Ovary (tissue), 9 donors: ENCODE measurements around the gene CDK10. TPM values are rescaled to one million over a fixed set of nuclear protein-coding genes. Genes with fewer than 3 reads are reported as not detected.

Source experiments
- DNase-seq, 5 donors: peaks; one replicate each; pipeline ENCODE4 v3.0.0-alpha.2; 2019 to 2020
- H3K27ac ChIP-seq, 2 donors: fragments of 200-600 bp; one replicate each; pipeline versions ENCODE4 v1.5.1 to v1.8.0; 2019 to 2022
- H3K27me3 ChIP-seq: fragments of 200-600 bp; one replicate; pipeline ENCODE4 v1.8.0; 2022
- H3K36me3 ChIP-seq: fragments of 200-600 bp; sonication (generic); one replicate; pipeline ENCODE4 v1.5.1; 2019
- H3K4me1 ChIP-seq: one replicate; pipeline ENCODE4 v1.8.1; 2013; ENCODE audit warnings: mild to moderate bottlenecking, moderate library complexity; ENCODE audit not compliant: insufficient read depth
- H3K4me3 ChIP-seq: fragments of 200-600 bp; sonication (generic); one replicate; pipeline ENCODE4 v1.5.1; 2017
- H3K9me3 ChIP-seq, 2 donors: fragments of 200-600 bp in 1 of 2; sonication (generic) in 1 of 2; one replicate each; pipeline versions ENCODE4 v1.5.1 to v1.8.1; 2013 to 2019; ENCODE audit warnings: mild to moderate bottlenecking in 1 of 2, moderate library complexity in 1 of 2
- EP300 ChIP-seq: sonication (generic); formaldehyde crosslinking; IDR thresholded peaks from one replicate; pipeline ENCODE4 v1.6.1; 2017; ENCODE audit warnings: antibody characterized with exemption
- POLR2A ChIP-seq: fragments of 450-650 bp; IDR thresholded peaks from one replicate; pipeline ENCODE4 v1.6.1; 2017; ENCODE audit warnings: antibody characterized with exemption, mild to moderate bottlenecking, moderate library complexity
- WGBS, 3 donors: extraction: QIAGEN DNeasy Blood & Tissue Kit in 1 of 3; methylation state at CpG; one replicate each; pipeline versions ENCODE4 v1.1.5 to v1.1.7; 2013 to 2017; 5-methylcytosine and 5-hydroxymethylcytosine counted together
- intact Hi-C, 4 donors: fragments of 100-400 bp; cut with DNase I; formaldehyde crosslinking; loops; one replicate each; pipeline versions ENCODE4 v1.11.0 to v1.15.1; 2022 to 2023
- polyA plus RNA-seq, 2 donors: library from polyadenylated mRNA; stranded (reverse); fragments of 200-250 nt in 1 of 2; fragments of 350-450 nt in 1 of 2; fragmentation: Illumina TruSeq in 1 of 2; extraction: RNeasy Lipid Tissue Mini Kit (QIAGEN cat#74804) in 1 of 2; gene quantifications; one replicate each; pipeline ENCODE4 v1.2.3, GENCODE V29; 2013 to 2014
- total RNA-seq, 7 donors: library from RNA; depleted of rRNA in 2 of 7; stranded (reverse); fragments of >200 nt in 2 of 7; fragmentation: NEBNext Ultra II Directional in 3 of 7; extraction: Animal tissue kit (Norgen Biotek cat#: 25700) in 3 of 7; gene quantifications; one replicate each; pipeline versions ENCODE4 v1.1.0 to v1.2.4, GENCODE V29; 2016 to 2023
- TF ChIP-seq, protein P1 (sequence below), 3 donors: fragments of 450-650 bp in 2 of 3; fragments of 200-600 bp in 1 of 3; IDR thresholded peaks; one replicate each; pipeline versions ENCODE4 v1.5.1 to v1.8.0; 2016 to 2022; ENCODE audit warnings: antibody characterized with exemption in 3 of 3, mild to moderate bottlenecking in 1 of 3
- donor health status: DM: no; HTN: no; CAD: no; lungs with moderate emphysema.
- donor health status: DM: no; HTN: no; CAD: no.
- donor health status: Bipolar disorder and iron deficiency.
- donor health status: DM: yes; HTN: yes; CAD: no.
- donor health status: DM: no; HTN: no; CAD: no.
- donor health status: DM: yes; HTN: yes; CAD: no.

CDK10 gene
- total and polyA plus RNA-seq, 9 donors = 16.9 to 62.1 (median 51.9) TPM

DNA sequence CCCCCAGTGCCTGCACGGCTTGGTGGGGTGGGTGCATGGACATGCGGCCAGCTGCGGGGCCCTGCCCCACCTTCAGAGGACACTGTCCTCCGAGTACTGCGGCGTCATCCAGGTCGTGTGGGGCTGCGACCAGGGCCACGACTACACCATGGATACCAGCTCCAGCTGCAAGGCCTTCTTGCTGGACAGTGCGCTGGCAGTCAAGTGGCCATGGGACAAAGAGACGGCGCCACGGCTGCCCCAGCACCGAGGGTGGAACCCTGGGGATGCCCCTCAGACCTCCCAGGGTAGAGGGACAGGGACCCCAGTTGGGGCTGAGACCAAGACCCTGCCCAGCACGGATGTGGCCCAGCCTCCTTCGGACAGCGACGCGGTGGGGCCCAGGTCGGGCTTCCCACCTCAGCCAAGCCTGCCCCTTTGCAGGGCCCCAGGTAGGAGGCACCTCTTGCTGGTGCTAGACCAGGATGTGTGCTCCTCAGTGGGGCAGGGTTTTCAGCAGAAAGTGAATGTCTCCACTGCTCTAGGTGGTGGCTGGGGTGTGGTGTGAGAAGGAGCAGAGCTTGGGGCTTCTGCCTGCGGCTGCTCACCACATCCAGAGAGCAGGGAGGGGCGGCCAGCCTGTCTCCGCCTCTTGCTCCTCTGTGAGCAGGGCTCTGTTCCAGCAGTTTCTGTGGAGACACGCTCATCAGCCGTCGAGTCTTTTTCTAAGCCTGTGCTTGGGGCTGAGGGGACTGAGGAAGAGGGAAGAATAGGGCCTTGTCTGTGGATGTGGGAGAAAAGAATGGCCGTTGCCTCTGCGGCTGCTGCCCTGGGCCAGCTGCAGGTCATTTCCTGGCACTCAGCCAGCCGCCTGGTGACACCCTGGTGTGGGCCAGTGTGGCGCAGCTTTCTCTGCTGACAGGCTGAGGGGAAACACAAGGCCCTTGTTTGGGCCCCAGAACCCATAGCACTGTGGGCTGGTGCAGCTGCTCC, 37.1 kb downstream of the CDK10 start:
- H3K9me3 ChIP-seq = no peaks in the 10 kb centered on the region
- no peak overlapping the region for H3K27ac ChIP-seq
- 77 to 81% (median 79%) methylated on average over 29 to 30 of the region's 30 CpGs for WGBS, 3 donors
- peak in 2 of 5 donors; percentile 12 to 54 for DNase-seq
- TF ChIP-seq, protein P1, sequence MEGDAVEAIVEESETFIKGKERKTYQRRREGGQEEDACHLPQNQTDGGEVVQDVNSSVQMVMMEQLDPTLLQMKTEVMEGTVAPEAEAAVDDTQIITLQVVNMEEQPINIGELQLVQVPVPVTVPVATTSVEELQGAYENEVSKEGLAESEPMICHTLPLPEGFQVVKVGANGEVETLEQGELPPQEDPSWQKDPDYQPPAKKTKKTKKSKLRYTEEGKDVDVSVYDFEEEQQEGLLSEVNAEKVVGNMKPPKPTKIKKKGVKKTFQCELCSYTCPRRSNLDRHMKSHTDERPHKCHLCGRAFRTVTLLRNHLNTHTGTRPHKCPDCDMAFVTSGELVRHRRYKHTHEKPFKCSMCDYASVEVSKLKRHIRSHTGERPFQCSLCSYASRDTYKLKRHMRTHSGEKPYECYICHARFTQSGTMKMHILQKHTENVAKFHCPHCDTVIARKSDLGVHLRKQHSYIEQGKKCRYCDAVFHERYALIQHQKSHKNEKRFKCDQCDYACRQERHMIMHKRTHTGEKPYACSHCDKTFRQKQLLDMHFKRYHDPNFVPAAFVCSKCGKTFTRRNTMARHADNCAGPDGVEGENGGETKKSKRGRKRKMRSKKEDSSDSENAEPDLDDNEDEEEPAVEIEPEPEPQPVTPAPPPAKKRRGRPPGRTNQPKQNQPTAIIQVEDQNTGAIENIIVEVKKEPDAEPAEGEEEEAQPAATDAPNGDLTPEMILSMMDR (IDR thresholded peaks at IDR 0.05) = no peak
- TF ChIP-seq POLR2A = no peak
- TF ChIP-seq EP300 = no peak
- H3K4me1 ChIP-seq = peaks cover 11% of the 10 kb centered on the region
- no peaks in the 10 kb centered on the region for H3K36me3 ChIP-seq
- no peak overlapping the region for H3K4me3 ChIP-seq
- intact Hi-C loops = no loop called here
- H3K27me3 ChIP-seq = no peaks in the 10 kb centered on the region

DNA sequence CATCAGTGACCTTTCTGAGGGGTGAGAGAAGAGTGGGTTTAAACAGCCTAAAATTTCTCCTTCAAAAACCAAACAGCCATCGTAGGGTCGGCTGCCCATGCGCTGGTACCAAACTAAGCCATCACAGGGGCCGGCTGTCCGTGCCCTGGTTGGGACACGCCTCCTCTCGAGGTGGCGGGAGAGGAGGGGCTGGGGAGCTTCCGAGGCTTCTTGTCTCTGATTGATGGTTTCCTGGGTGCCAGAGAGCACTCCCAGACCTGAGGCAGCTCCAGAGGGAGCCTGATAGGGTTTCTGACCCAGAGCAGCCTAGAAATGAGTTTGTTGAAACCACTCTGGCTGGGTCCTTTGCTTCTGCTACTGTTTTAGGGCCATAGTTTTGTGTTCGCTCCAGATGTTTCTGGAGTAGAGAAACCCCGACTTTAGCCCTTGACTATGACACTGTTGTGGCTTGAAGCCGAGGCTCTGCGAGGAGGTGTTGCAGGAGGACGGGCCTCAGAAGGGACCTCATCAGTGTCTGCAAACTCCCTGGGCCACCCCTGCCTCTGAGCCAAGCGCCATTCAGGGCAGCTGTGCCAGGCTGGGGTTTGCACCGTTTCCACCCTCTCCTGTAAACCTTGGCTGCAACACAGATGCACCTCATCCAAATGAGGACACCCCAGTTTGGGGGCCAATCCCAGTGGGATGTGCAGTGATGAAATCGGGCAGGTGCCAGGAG, 41.1 kb downstream of the CDK10 start:
- WGBS, 3 donors = 77 to 82% (median 78%) methylated on average over 17 of the region's 17 CpGs

DNA sequence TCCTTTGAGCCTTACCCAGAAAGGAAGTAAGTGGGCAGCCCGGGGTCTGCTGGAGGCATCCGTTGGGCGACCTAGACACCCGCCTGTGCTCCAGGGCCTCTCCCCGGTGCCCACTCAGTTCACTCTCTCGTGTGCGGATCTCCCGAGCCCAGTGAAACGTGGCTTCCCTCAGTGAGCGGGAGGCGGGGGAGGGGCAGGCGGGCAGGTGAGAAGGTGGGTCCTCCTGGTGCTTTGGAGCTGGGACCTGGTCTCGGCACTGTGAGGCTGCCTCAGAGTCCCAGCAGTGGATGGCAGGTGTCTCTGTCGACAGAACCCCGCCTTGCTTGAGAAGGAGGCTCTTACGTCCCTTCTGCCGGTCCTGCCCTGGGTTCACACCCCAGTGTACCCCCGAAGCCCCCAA, 42.8 kb downstream of the CDK10 start:
- no peaks in the 10 kb centered on the region for H3K36me3 ChIP-seq
- DNase-seq = no peak
- H3K27me3 ChIP-seq = no peaks in the 10 kb centered on the region
- intact Hi-C loops = no loop called here
- no peaks in the 10 kb centered on the region for H3K4me1 ChIP-seq
- 87 to 90% (median 88%) methylated on average over 18 of the region's 18 CpGs for WGBS, 3 donors
- TF ChIP-seq EP300 = no peak
- TF ChIP-seq, protein P1 (IDR thresholded peaks at IDR 0.05) = no peak
- TF ChIP-seq POLR2A = no peak
- H3K4me3 ChIP-seq = no peak overlapping the region
- H3K9me3 ChIP-seq = no peaks in the 10 kb centered on the region
- H3K27ac ChIP-seq = no peak overlapping the region

More for the DNA sequence above, 41.1 kb downstream of the CDK10 start:
- no peaks in the 10 kb centered on the region for H3K36me3 ChIP-seq
- H3K4me1 ChIP-seq = peaks cover 2% of the 10 kb centered on the region
- no peak for TF ChIP-seq POLR2A
- TF ChIP-seq, protein P1 (IDR thresholded peaks at IDR 0.05) = no peak
- TF ChIP-seq EP300 = no peak
- H3K9me3 ChIP-seq = no peaks in the 10 kb centered on the region
- no peak overlapping the region for H3K27ac ChIP-seq
- H3K27me3 ChIP-seq = no peaks in the 10 kb centered on the region
- no peak overlapping the region for H3K4me3 ChIP-seq
- DNase-seq = no peak
- intact Hi-C loops = no loop called here

DNA sequence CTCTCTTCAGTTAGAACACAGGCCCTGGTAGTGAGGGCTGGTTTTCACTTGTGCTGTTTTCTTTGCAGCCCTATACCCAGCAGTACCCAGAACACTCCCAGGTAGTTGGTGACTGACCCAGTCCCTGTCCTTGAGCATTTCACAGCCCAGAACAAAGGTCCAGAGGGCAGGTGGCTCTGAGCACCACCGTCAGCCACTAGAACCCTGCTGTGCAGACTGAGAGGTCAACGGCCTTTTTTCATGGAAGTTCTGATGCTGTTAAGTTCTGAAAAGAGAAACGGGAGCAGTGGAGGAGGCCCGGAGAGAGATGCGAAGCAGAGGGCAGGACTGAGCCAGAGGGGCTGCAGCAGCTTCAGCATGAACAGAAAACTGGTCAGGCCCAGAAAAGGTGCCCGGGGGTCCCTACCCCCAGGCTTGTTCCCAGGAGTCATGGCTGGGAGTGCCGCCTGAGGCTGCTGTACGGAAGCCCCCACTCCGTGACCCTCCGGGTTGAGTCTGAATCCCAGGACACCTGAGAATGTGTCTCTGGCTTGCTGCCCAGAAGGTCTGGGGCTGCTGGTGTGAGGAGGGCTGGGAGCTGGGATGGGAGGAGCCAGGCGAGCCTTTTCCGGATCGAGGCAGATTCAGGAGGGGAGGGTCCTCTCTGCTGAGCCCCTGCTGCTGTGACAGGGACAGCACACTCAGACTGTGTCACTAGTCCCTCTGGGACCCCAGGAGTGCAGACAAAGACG, 43.5 kb downstream of the CDK10 start:
- no peaks in the 10 kb centered on the region for H3K27me3 ChIP-seq
- 65 to 69% (median 68%) methylated on average over 14 of the region's 14 CpGs for WGBS, 3 donors
- no peak overlapping the region for H3K4me3 ChIP-seq
- H3K36me3 ChIP-seq = no peaks in the 10 kb centered on the region
- no peak for DNase-seq
- H3K9me3 ChIP-seq = no peaks in the 10 kb centered on the region
- TF ChIP-seq, protein P1 (IDR thresholded peaks at IDR 0.05) = no peak
- TF ChIP-seq EP300 = no peak
- TF ChIP-seq POLR2A = no peak
- intact Hi-C loops = no loop called here
- H3K4me1 ChIP-seq = no peaks in the 10 kb centered on the region
- no peak overlapping the region for H3K27ac ChIP-seq
